H1 (cell line): Measurements from ENCODE around the gene CLEC2D. TPM values are rescaled to one million over a fixed set of nuclear protein-coding genes. Genes with fewer than 3 reads are reported as not detected.

ENCODE experiments used
- CTCF ChIA-PET: fragments of 300-600 bp; sonication (Branson Sonifier 250); formaldehyde crosslinking; loops from one replicate; lab custom pipeline; 2021; ENCODE audit not compliant: partially characterized antibody; lab: Charles Lee
- POLR2A ChIA-PET: fragments of 300-600 bp; sonication (Branson Sonifier 250); formaldehyde crosslinking; loops from one replicate; lab custom pipeline; 2021; ENCODE audit warnings: inconsistent platforms; ENCODE audit not compliant: partially characterized antibody; lab: Charles Lee
- DNase-seq, 2 experiments: peaks; one replicate each; pipeline versions ENCODE4 v3.0.0 to v3.0.0-alpha.2; 2010 to 2022; ENCODE audit warnings: low spot score in 2 of 2, low read depth in 1 of 2, mixed read lengths in 1 of 2
- FAIRE-seq: peaks from 2 replicates; lab custom pipeline; 2011; peaks lifted over from hg19 to GRCh38; lab: Jason Lieb, UNC
- H2AFZ ChIP-seq: 2 replicates; pipeline ENCODE4 v1.8.1; 2012; ENCODE audit warnings: low read length, inconsistent platforms
- H2AK5ac ChIP-seq: 2 replicates; pipeline ENCODE4 v1.6.1; 2013; ENCODE audit warnings: low read depth, low read length
- H2BK120ac ChIP-seq: replicated peaks from 2 replicates; pipeline ENCODE3; 2013; ENCODE audit warnings: low read depth, low read length, inconsistent platforms
- H2BK12ac ChIP-seq: 2 replicates; pipeline ENCODE4 v1.6.1; 2013; ENCODE audit warnings: low read depth, low read length
- H2BK15ac ChIP-seq: 2 replicates; pipeline ENCODE4 v1.6.1; 2013; ENCODE audit warnings: low read length
- H2BK20ac ChIP-seq: 2 replicates; pipeline ENCODE4 v1.6.1; 2013; ENCODE audit warnings: low read length
- H2BK5ac ChIP-seq: 2 replicates; pipeline ENCODE4 v1.6.1; 2013; ENCODE audit warnings: low read depth, low read length
- H3K14ac ChIP-seq: 2 replicates; pipeline ENCODE4 v1.6.1; 2013; ENCODE audit warnings: inconsistent platforms; ENCODE audit not compliant: insufficient read length
- H3K18ac ChIP-seq: 2 replicates; pipeline ENCODE4 v1.6.1; 2013; ENCODE audit warnings: low read length; ENCODE audit errors: extremely low read depth
- H3K23ac ChIP-seq: 2 replicates; pipeline ENCODE4 v1.6.1; 2013; ENCODE audit warnings: inconsistent platforms; ENCODE audit not compliant: insufficient read length
- H3K23me2 ChIP-seq: 2 replicates; pipeline ENCODE4 v1.6.1; 2013; ENCODE audit warnings: low read depth, low read length
- H3K27ac ChIP-seq: 2 replicates; pipeline ENCODE4 v1.6.1; 2011; ENCODE audit warnings: low read depth, low read length, inconsistent platforms
- H3K27me3 ChIP-seq, 4 experiments: replicated peaks in 1 of 4; 1 replicate in 1 of 4; 2 replicates in 3 of 4; pipeline versions ENCODE4 v1.6.1 to v1.8.1; 2011 to 2013; ENCODE audit warnings: low read length in 3 of 4, mild to moderate bottlenecking in 3 of 4, inconsistent platforms in 2 of 4, mixed read lengths in 2 of 4, moderate library complexity in 1 of 4; ENCODE audit not compliant: control insufficient read depth in 3 of 4, insufficient read depth in 3 of 4; ENCODE audit errors: extremely low read depth in 1 of 4
- H3K36me3 ChIP-seq, 4 experiments: 2 replicates each; pipeline versions ENCODE4 v1.6.1 to v1.8.1; 2011 to 2013; ENCODE audit warnings: mild to moderate bottlenecking in 4 of 4, low read length in 3 of 4, moderate library complexity in 2 of 4, control low read depth in 1 of 4, inconsistent platforms in 1 of 4; ENCODE audit not compliant: insufficient read depth in 4 of 4, control insufficient read depth in 2 of 4
- H3K4ac ChIP-seq: replicated peaks from 2 replicates; pipeline ENCODE3; 2013; ENCODE audit warnings: low read length, low read depth, mixed read lengths, inconsistent platforms; ENCODE audit not compliant: insufficient read length
- H3K4me1 ChIP-seq, 4 experiments: replicated peaks in 1 of 4; 1 replicate in 1 of 4; 2 replicates in 3 of 4; pipeline versions ENCODE4 v1.6.1 to v1.8.1; 2011 to 2013; ENCODE audit warnings: low read length in 3 of 4, inconsistent platforms in 2 of 4, mixed read lengths in 1 of 4; ENCODE audit not compliant: insufficient read depth in 4 of 4, control insufficient read depth in 3 of 4
- H3K4me2 ChIP-seq, 2 experiments: 2 replicates each; pipeline versions ENCODE4 v1.6.1 to v1.8.1; 2011 to 2013; ENCODE audit warnings: low read depth in 2 of 2, low read length in 2 of 2, control low read depth in 1 of 2, inconsistent platforms in 1 of 2, mild to moderate bottlenecking in 1 of 2; ENCODE audit not compliant: insufficient read depth in 1 of 2
- H3K4me3 ChIP-seq, 4 experiments: fragments of 200-600, 300-600 bp in 1 of 4; sonication (generic), shearing (Covaris generic), sonication (Bioruptor Twin) in 1 of 4; 2 replicates each; pipeline versions ENCODE4 v1.5.1 to v1.8.1; 2011 to 2016; ENCODE audit warnings: low read length in 4 of 4, low read depth in 3 of 4, control low read depth in 2 of 4, inconsistent platforms in 2 of 4, mild to moderate bottlenecking in 2 of 4, mixed read lengths in 1 of 4, moderate library complexity in 1 of 4; ENCODE audit not compliant: insufficient read depth in 2 of 4; ENCODE audit errors: extremely low read depth in 1 of 4
- H3K56ac ChIP-seq: replicated peaks from 2 replicates; pipeline ENCODE3; 2013; ENCODE audit warnings: low read depth, mild to moderate bottlenecking, mixed read lengths, low read length, inconsistent platforms; ENCODE audit not compliant: insufficient read length
- H3K79me1 ChIP-seq: 2 replicates; pipeline ENCODE4 v1.6.1; 2013; ENCODE audit warnings: low read depth, low read length, control low read depth
- H3K79me2 ChIP-seq, 2 experiments: 2 replicates each; pipeline versions ENCODE4 v1.6.1 to v1.8.1; 2012 to 2013; ENCODE audit warnings: low read length in 2 of 2, mild to moderate bottlenecking in 2 of 2, inconsistent platforms in 1 of 2; ENCODE audit not compliant: insufficient read depth in 2 of 2, control insufficient read depth in 1 of 2
- H3K9ac ChIP-seq, 4 experiments: replicated peaks in 1 of 4; 1 replicate in 1 of 4; 2 replicates in 3 of 4; pipeline versions ENCODE4 v1.6.1 to v1.8.1; 2011 to 2013; ENCODE audit warnings: low read depth in 3 of 4, low read length in 3 of 4, control low read depth in 2 of 4, mild to moderate bottlenecking in 2 of 4, moderate library complexity in 2 of 4, inconsistent platforms in 1 of 4; ENCODE audit errors: extremely low read depth in 1 of 4
- H3K9me3 ChIP-seq, 2 experiments: 2 replicates each; pipeline versions ENCODE4 v1.6.1 to v1.8.1; 2012 to 2013; ENCODE audit warnings: mild to moderate bottlenecking in 2 of 2, moderate library complexity in 2 of 2, control low read depth in 1 of 2, inconsistent platforms in 1 of 2, low read depth in 1 of 2, low read length in 1 of 2, mixed read lengths in 1 of 2; ENCODE audit not compliant: insufficient read depth in 2 of 2
- H4K20me1 ChIP-seq, 2 experiments: replicated peaks in 1 of 2; 2 replicates each; pipeline versions ENCODE3 to v1.8.1; 2011 to 2013; ENCODE audit warnings: inconsistent platforms in 2 of 2, low read length in 2 of 2, mild to moderate bottlenecking in 1 of 2; ENCODE audit not compliant: insufficient read depth in 2 of 2, control insufficient read depth in 1 of 2
- H4K5ac ChIP-seq: 2 replicates; pipeline ENCODE4 v1.6.1; 2013; ENCODE audit warnings: low read length, low read depth, mixed read lengths, inconsistent platforms; ENCODE audit not compliant: insufficient read length
- H4K8ac ChIP-seq: 2 replicates; pipeline ENCODE4 v1.8.0; 2013; ENCODE audit warnings: mild to moderate bottlenecking, moderate library complexity, low read length, inconsistent platforms; ENCODE audit not compliant: insufficient read depth; ENCODE audit errors: extremely low read depth
- H4K91ac ChIP-seq: replicated peaks from 2 replicates; pipeline ENCODE3; 2013; ENCODE audit warnings: low read length, mixed read lengths, inconsistent platforms; ENCODE audit not compliant: insufficient read length
- CBX5 ChIP-seq: fragments of 300-800, 300-1000 bp; sonication (generic); IDR thresholded peaks from 2 replicates; pipeline ENCODE4 v1.7.1; 2016; ENCODE audit warnings: antibody characterized with exemption, low read length, low read depth
- CEBPB ChIP-seq: IDR thresholded peaks from 2 replicates; pipeline ENCODE4 v1.6.1; 2012; ENCODE audit warnings: low read depth, low read length
- FOSL1 ChIP-seq: IDR thresholded peaks from 2 replicates; pipeline ENCODE4 v1.6.1; 2011; ENCODE audit warnings: mild to moderate bottlenecking, low read depth, low read length, moderate library complexity; ENCODE audit not compliant: insufficient read depth
- HDAC6 ChIP-seq: IDR thresholded peaks from one replicate; pipeline ENCODE4 v1.7.1; 2012; ENCODE audit warnings: low read depth, mild to moderate bottlenecking, inconsistent platforms, low read length, moderate library complexity
- RBBP5 ChIP-seq: IDR thresholded peaks from 2 replicates; pipeline ENCODE4 v1.7.1; 2012; ENCODE audit warnings: low read depth, mild to moderate bottlenecking, inconsistent platforms, low read length, moderate library complexity, borderline replicate concordance
- RFX5 ChIP-seq: IDR thresholded peaks from 2 replicates; pipeline ENCODE4 v1.6.1; 2011; ENCODE audit warnings: low read depth, low read length, improper control_type of control experiment, borderline replicate concordance
- SUZ12 ChIP-seq: fragments of 200-600 bp; sonication (generic); IDR thresholded peaks from 2 replicates; pipeline ENCODE4 v1.6.1; 2012; ENCODE audit warnings: mild to moderate bottlenecking, inconsistent platforms, low read length, moderate library complexity, mixed read lengths
- TBP ChIP-seq: IDR thresholded peaks from 2 replicates; pipeline ENCODE4 v1.6.1; 2011; ENCODE audit warnings: low read depth, low read length, improper control_type of control experiment
- WGBS, 2 experiments: shearing (Covaris generic) in 1 of 2; methylation state at CpG; one replicate each; pipeline versions ENCODE4 v1.1.6 to v1.1.7; 2013 to 2015; ENCODE audit warnings: low lambda C conversion rate in 2 of 2, mixed read lengths in 2 of 2, inconsistent platforms in 1 of 2, low coverage in 1 of 2, missing lambda C conversion rate in 1 of 2; ENCODE audit not compliant: insufficient replicate concordance in 2 of 2, insufficient coverage in 1 of 2, insufficient read length in 1 of 2; ENCODE audit errors: extremely low coverage in 1 of 2, missing lambda C conversion rate in 1 of 2; 5-methylcytosine and 5-hydroxymethylcytosine counted together
- polyA plus RNA-seq, 7 experiments: library from polyadenylated mRNA; depleted of rRNA in 3 of 7; stranded (reverse) in 5 of 7; unstranded in 2 of 7; fragments of >200 nt in 5 of 7; fragments of 200-250 nt in 2 of 7; gene quantifications; 1 replicate in 5 of 7; 2 replicates in 1 of 7; 4 replicates in 1 of 7; pipeline versions ENCODE4 v1.2.1 to v1.2.3, GENCODE V29; 2011 to 2013; ENCODE audit warnings: missing spikeins in 2 of 7, mixed read lengths in 2 of 7
- total RNA-seq: library from RNA; stranded (reverse); fragmentation: NEBNext Ultra II Directional; extraction: Animal tissue kit (Norgen Biotek cat#: 25700); gene quantifications from 2 replicates; pipeline ENCODE4 v1.2.1, GENCODE V29; 2021

Gene CLEC2D
- total and polyA plus RNA-seq, 2 of the 8 experiments (the other 6 are each of a cell fraction or from before 2014, with no cell fraction given): 4.2 to 6.2 TPM

- Histone ChIP-seq H2BK15ac (no peak overlapping the region), H3K27ac (no peak overlapping the region; the same call in 1 of the 2 replicates), H3K79me2 (no peaks in the 10 kb centered on the region), H2BK120ac (no peak overlapping the region), H3K18ac (no peak overlapping the region), H4K91ac (no peak overlapping the region), H3K4me2 (no peak overlapping the region), H3K9me3 (no peaks in the 10 kb centered on the region), H3K36me3 (no peaks in the 10 kb centered on the region), H4K5ac (no peak overlapping the region), H3K23me2 (no peaks in the 10 kb centered on the region), H2BK12ac (no peak overlapping the region), H3K4me1 (no peaks in the 10 kb centered on the region), H2AFZ (no peak overlapping the region), H2BK20ac (no peak overlapping the region), H4K8ac (no peak overlapping the region), H3K56ac (no peak overlapping the region), H2BK5ac (no peak overlapping the region), H3K4ac (no peak overlapping the region), H3K79me1 (no peaks in the 10 kb centered on the region), H2AK5ac (no peak overlapping the region), H3K14ac (no peak overlapping the region), H3K9ac (no peak overlapping the region), H4K20me1 (no peaks in the 10 kb centered on the region), H3K27me3 (no peaks in the 10 kb centered on the region), H3K4me3 (no peak overlapping the region), H3K23ac (no peak overlapping the region)
- FAIRE-seq: no peak
- ChIA-PET POLR2A (no interaction called here), CTCF (interaction anchor here (1.2 to 3.0 kb wide), 3 partner anchors 10 to 118 kb away, joined by 3 to 13 read pairs (median 5); no protein-coding TSS in a partner anchor)
- no peak for TF ChIP-seq CBX5
- TF ChIP-seq RFX5: no peak
- no peak for TF ChIP-seq HDAC6
- no peak for TF ChIP-seq FOSL1
- no peak for TF ChIP-seq TBP
- TF ChIP-seq SUZ12: no peak
- TF ChIP-seq RBBP5: no peak
- no peak for TF ChIP-seq CEBPB
- 91% methylated on average over 3 of the region's 3 CpGs; no CpG with 5 or more reads in 1 of the 2 experiments for WGBS, 2 experiments
- DNase-seq: no peak
These were observed 44.5 kb upstream of the CLEC2D start for GRCh38 chr12:9625019-9625418.
